ENCODE measurements around the gene KCNT1. TPM values are rescaled to one million over a fixed set of nuclear protein-coding genes. Genes with fewer than 3 reads are reported as not detected.

Gene KCNT1
- total and polyA plus RNA-seq, 10 of the 15 experiments (the other 5 are each of a cell fraction or from before 2014, with no cell fraction given): not detected

- H3K27me3 ChIP-seq (replicated peaks in 1 of 2; ENCODE audit: control insufficient read depth in 2 of 2, insufficient read depth in 2 of 2, low read length in 1 of 2): no peaks in the 10 kb centered on the region
- ChIA-PET RAD21 (ENCODE audit: unreplicated experiment) (no interaction called here), CTCF (no interaction called here), POLR2A (no interaction called here), SMC1A (ENCODE audit: uncharacterized antibody, unreplicated experiment) (no interaction called here)
- H3K9ac ChIP-seq (ENCODE audit: control insufficient read depth, insufficient read depth, low read length): no peak overlapping the region
- BruUV-seq (replicated peaks): no TSS peak
- no peak overlapping the region for H2AFZ ChIP-seq (ENCODE audit: control insufficient read depth, low read depth, low read length)
- no peaks in the 10 kb centered on the region for H3K79me2 ChIP-seq (ENCODE audit: control insufficient read depth, insufficient read depth, low read length)
- 33% methylated on average over 7 of the region's 7 CpGs for WGBS (ENCODE audit: insufficient coverage, insufficient replicate concordance, low lambda C conversion rate, missing lambda C conversion rate)
- no peaks in the 10 kb centered on the region for H3K4me1 ChIP-seq (ENCODE audit: control insufficient read depth, insufficient read depth, low read length)
- H3K27ac ChIP-seq (ENCODE audit: control insufficient read depth, insufficient read depth): no peak overlapping the region
- ATAC-seq: no peak
- FAIRE-seq: no peak
- no peak overlapping the region for H3K4me2 ChIP-seq (ENCODE audit: control insufficient read depth, insufficient read depth)
- no peaks in the 10 kb centered on the region for H3K36me3 ChIP-seq (ENCODE audit: control insufficient read depth in 2 of 2, insufficient read depth in 2 of 2, low read length in 1 of 2)
- no peak for DNase-seq (ENCODE audit: low read depth, low spot score)
- no peak overlapping the region for H3K4me3 ChIP-seq
- no peaks in the 10 kb centered on the region for H3K9me3 ChIP-seq (replicated peaks; ENCODE audit: control insufficient read depth, insufficient read depth, low read length)
- TF ChIP-seq BCL11A (IDR thresholded peaks at IDR 0.05; ENCODE audit: low read depth, low read length) (no peak), NFXL1 (IDR thresholded peaks at IDR 0.05; ENCODE audit: borderline replicate concordance) (no peak), FOXM1 (IDR thresholded peaks at IDR 0.05; ENCODE audit: low read depth, low read length) (no peak), BHLHE40 (IDR thresholded peaks at IDR 0.05; ENCODE audit: borderline replicate concordance in 1 of 2, low read depth in 2 of 2, low read length in 1 of 2) (no peak), FOXK2 (IDR thresholded peaks at IDR 0.05) (no peak), CUX1 (IDR thresholded peaks at IDR 0.05; ENCODE audit: insufficient replicate concordance, low read depth, low read length) (no peak), PRDM15 (CRISPR knock-in tag; IDR thresholded peaks at IDR 0.05) (no peak), DPF2 (IDR thresholded peaks at IDR 0.05) (no peak), YY1 (IDR thresholded peaks at IDR 0.05; ENCODE audit: low read depth, low read length) (no peak)
- TF ChIP-seq, protein P1, sequence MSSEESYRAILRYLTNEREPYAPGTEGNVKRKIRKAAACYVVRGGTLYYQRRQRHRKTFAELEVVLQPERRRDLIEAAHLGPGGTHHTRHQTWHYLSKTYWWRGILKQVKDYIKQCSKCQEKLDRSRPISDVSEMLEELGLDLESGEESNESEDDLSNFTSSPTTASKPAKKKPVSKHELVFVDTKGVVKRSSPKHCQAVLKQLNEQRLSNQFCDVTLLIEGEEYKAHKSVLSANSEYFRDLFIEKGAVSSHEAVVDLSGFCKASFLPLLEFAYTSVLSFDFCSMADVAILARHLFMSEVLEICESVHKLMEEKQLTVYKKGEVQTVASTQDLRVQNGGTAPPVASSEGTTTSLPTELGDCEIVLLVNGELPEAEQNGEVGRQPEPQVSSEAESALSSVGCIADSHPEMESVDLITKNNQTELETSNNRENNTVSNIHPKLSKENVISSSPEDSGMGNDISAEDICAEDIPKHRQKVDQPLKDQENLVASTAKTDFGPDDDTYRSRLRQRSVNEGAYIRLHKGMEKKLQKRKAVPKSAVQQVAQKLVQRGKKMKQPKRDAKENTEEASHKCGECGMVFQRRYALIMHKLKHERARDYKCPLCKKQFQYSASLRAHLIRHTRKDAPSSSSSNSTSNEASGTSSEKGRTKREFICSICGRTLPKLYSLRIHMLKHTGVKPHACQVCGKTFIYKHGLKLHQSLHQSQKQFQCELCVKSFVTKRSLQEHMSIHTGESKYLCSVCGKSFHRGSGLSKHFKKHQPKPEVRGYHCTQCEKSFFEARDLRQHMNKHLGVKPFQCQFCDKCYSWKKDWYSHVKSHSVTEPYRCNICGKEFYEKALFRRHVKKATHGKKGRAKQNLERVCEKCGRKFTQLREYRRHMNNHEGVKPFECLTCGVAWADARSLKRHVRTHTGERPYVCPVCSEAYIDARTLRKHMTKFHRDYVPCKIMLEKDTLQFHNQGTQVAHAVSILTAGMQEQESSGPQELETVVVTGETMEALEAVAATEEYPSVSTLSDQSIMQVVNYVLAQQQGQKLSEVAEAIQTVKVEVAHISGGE (CRISPR knock-in tag; IDR thresholded peaks at IDR 0.05): no peak
- intact Hi-C loops (cut with micrococcal nuclease; ENCODE audit: unreplicated experiment) (no loop called here), in situ Hi-C loops (cut with MboI) (no loop called here)
- H4K20me1 ChIP-seq (ENCODE audit: control insufficient read depth, insufficient read depth): no peaks in the 10 kb centered on the region
Measured at GRCh38 chr9:135794057-135794335, 92.0 kb downstream of the KCNT1 start.

All from GM12878 (cell line).